Caco-2 (cell line): ENCODE data around the gene PCBP2. TPM values are rescaled to one million over a fixed set of nuclear protein-coding genes. Genes with fewer than 3 reads are reported as not detected.

ENCODE experiments used
- BruUV-seq: library from RNA; stranded (reverse); fragments of 400-500 nt; replicated peaks from 2 replicates; lab custom pipeline; 2021; lab: Mats Ljungman, UMichigan
- CTCF ChIA-PET: fragments of 300-600 bp; sonication (Branson Sonifier 250); formaldehyde crosslinking; loops from one replicate; lab custom pipeline; 2022; ENCODE audit warnings: antibody characterized with exemption; lab: Charles Lee
- POLR2A ChIA-PET: fragments of 300-600 bp; sonication (Branson Sonifier 250); formaldehyde crosslinking; loops from one replicate; lab custom pipeline; 2022; ENCODE audit warnings: antibody characterized with exemption; lab: Charles Lee
- DNase-seq, 2 experiments: peaks; one replicate each; pipeline versions ENCODE4 v3.0.0 to v3.0.0-alpha.2; 2020 to 2022
- H3K27me3 ChIP-seq: replicated peaks from 2 replicates; pipeline ENCODE4 v1.6.0; 2011; ENCODE audit warnings: low read length; ENCODE audit not compliant: control insufficient read depth, insufficient read depth
- H3K36me3 ChIP-seq: 2 replicates; pipeline ENCODE4 v1.5.1; 2011; ENCODE audit warnings: low read length; ENCODE audit not compliant: control insufficient read depth, insufficient read depth
- H3K4me1 ChIP-seq: fragments of 250-450 bp; sonication (Bioruptor Pico); 2 replicates; pipeline ENCODE4 v1.5.1; 2020; ENCODE audit warnings: mild to moderate bottlenecking
- H3K4me3 ChIP-seq: 2 replicates; pipeline ENCODE4 v1.5.1; 2011; ENCODE audit warnings: low read depth, mild to moderate bottlenecking, control low read depth, low read length
- H3K9me3 ChIP-seq: fragments of 250-450 bp; sonication (Bioruptor Pico); 2 replicates; pipeline ENCODE4 v1.5.1; 2020; ENCODE audit warnings: mild to moderate bottlenecking, moderate library complexity
- H3K27ac Mint-ChIP-seq: one replicate; pipeline ENCODE4 v1.8.0; 2022; ENCODE audit warnings: mixed read lengths; ENCODE audit not compliant: unreplicated experiment
- H3K27me3 Mint-ChIP-seq: one replicate; pipeline ENCODE4 v1.8.0; 2022; ENCODE audit warnings: mixed read lengths; ENCODE audit not compliant: insufficient read depth, unreplicated experiment
- H3K36me3 Mint-ChIP-seq: one replicate; pipeline ENCODE4 v1.8.0; 2022; ENCODE audit warnings: mild to moderate bottlenecking, mixed read lengths; ENCODE audit not compliant: insufficient read depth, unreplicated experiment
- H3K4me1 Mint-ChIP-seq: one replicate; pipeline ENCODE4 v1.8.0; 2022; ENCODE audit warnings: low read depth, mixed read lengths; ENCODE audit not compliant: unreplicated experiment
- H3K4me3 Mint-ChIP-seq: one replicate; pipeline ENCODE4 v1.8.0; 2022; ENCODE audit warnings: mild to moderate bottlenecking, moderate library complexity, mixed read lengths; ENCODE audit not compliant: unreplicated experiment
- H3K9me3 Mint-ChIP-seq: one replicate; pipeline ENCODE4 v1.8.0; 2022; ENCODE audit warnings: mixed read lengths; ENCODE audit not compliant: unreplicated experiment
- CTCF ChIP-seq, 2 experiments: fragments of 200-600 bp in 1 of 2; IDR thresholded peaks; 1 replicate in 1 of 2; 2 replicates in 1 of 2; pipeline versions ENCODE4 v1.5.1 to v1.8.0; 2011 to 2022; ENCODE audit warnings: antibody characterized with exemption in 1 of 2, control low read depth in 1 of 2, inconsistent platforms in 1 of 2, low read depth in 1 of 2, low read length in 1 of 2, mild to moderate bottlenecking in 1 of 2, moderate library complexity in 1 of 2; ENCODE audit not compliant: insufficient read depth in 1 of 2, severe bottlenecking in 1 of 2, unreplicated experiment in 1 of 2
- intact Hi-C: fragments of 100-400 bp; cut with micrococcal nuclease; formaldehyde crosslinking; loops from one replicate; pipeline ENCODE4 v1.10.0; 2022; ENCODE audit not compliant: unreplicated experiment
- total RNA-seq: library from RNA; stranded (reverse); gene quantifications from 2 replicates; pipeline ENCODE4 v1.2.3, GENCODE V29; 2022

PCBP2 gene
- total RNA-seq, 1 experiment from 2014 or later: 1,143 TPM

- Mint-ChIP-seq H3K36me3 (peaks cover 5% of the 10 kb centered on the region), H3K27ac (no peak within 1 kb of the TSS), H3K9me3 (no peaks in the 10 kb centered on the region), H3K4me1 (peaks cover 34% of the 10 kb centered on the region), H3K4me3 (no peak within 1 kb of the TSS), H3K27me3 (no peaks in the 10 kb centered on the region)
- no peaks in the 10 kb centered on the region for H3K36me3 ChIP-seq
- BruUV-seq: no TSS peak
- no peaks in the 10 kb centered on the region for H3K27me3 ChIP-seq
- no peak within 1 kb of the TSS for H3K4me3 ChIP-seq
- H3K4me1 ChIP-seq: peaks cover 15% of the 10 kb centered on the region
- intact Hi-C loops: no loop called here
- CTCF ChIA-PET: interaction anchor here (0.6 to 3.7 kb wide), 2 partner anchors 72 to 78 kb away, joined by 4 to 94 read pairs; no protein-coding TSS in a partner anchor
- H3K9me3 ChIP-seq: no peaks in the 10 kb centered on the region
- POLR2A ChIA-PET: no interaction called here
- DNase-seq: no peak
- TF ChIP-seq CTCF (IDR thresholded peaks at IDR 0.05; ENCODE audit: insufficient read depth in 1 of 2, low read depth in 1 of 2, low read length in 1 of 2, severe bottlenecking in 1 of 2, unreplicated experiment in 1 of 2): no peak
Observed at GRCh38 chr12:53423597-53423996, 28.3 kb upstream of the PCBP2 start, which contains the start of gene AMHR2. TSS of gene AMHR2 (plus strand) at chr12:53423855. CDS start at chr12:53423935, 80 bp downstream.

GRCh38 chr12:53424626-53425514 is 27.0 kb upstream of the PCBP2 start:
- Mint-ChIP-seq H3K27ac (no peak overlapping the region), H3K4me3 (no peak overlapping the region), H3K4me1 (peaks cover 24% of the 10 kb centered on the region), H3K27me3 (no peaks in the 10 kb centered on the region), H3K36me3 (peaks cover 5% of the 10 kb centered on the region), H3K9me3 (no peaks in the 10 kb centered on the region)
- Histone ChIP-seq H3K4me3 (no peak overlapping the region), H3K36me3 (no peaks in the 10 kb centered on the region), H3K4me1 (peaks cover 15% of the 10 kb centered on the region), H3K27me3 (no peaks in the 10 kb centered on the region), H3K9me3 (no peaks in the 10 kb centered on the region)
- no TSS peak for BruUV-seq
- CTCF ChIA-PET: interaction anchor here (0.6 to 2.0 kb wide), 5 partner anchors 10 to 103 kb away, joined by 3 to 7 read pairs (median 3); partner anchors contain the start of gene AAAS
- POLR2A ChIA-PET: interaction anchor here (0.6 to 1.1 kb wide), 2 partner anchors 35 to 47 kb away, joined by 3 to 4 read pairs; no protein-coding TSS in a partner anchor
- DNase-seq: no peak
- TF ChIP-seq CTCF (IDR thresholded peaks at IDR 0.05; ENCODE audit: insufficient read depth in 1 of 2, low read depth in 1 of 2, low read length in 1 of 2, severe bottlenecking in 1 of 2, unreplicated experiment in 1 of 2): no peak
- intact Hi-C loops: no loop called here

GRCh38 chr12:53425515-53426150 is 26.3 kb upstream of the PCBP2 start:
- no TSS peak for BruUV-seq
- H3K4me1 Mint-ChIP-seq: peaks cover 22% of the 10 kb centered on the region
- POLR2A ChIA-PET: interaction anchor here (1.1 kb wide), 1 partner anchor 46 kb away, joined by 4 read pairs; no protein-coding TSS in a partner anchor
- intact Hi-C loops: no loop called here
- CTCF ChIA-PET: interaction anchor here (0.6 to 2.0 kb wide), 4 partner anchors 27 to 104 kb away, joined by 3 to 7 read pairs (median 3); partner anchors contain the start of gene AAAS
- no peaks in the 10 kb centered on the region for H3K27me3 ChIP-seq
- no peak overlapping the region for H3K4me3 Mint-ChIP-seq
- no peak for TF ChIP-seq CTCF (IDR thresholded peaks at IDR 0.05; ENCODE audit: insufficient read depth in 1 of 2, low read depth in 1 of 2, low read length in 1 of 2, severe bottlenecking in 1 of 2, unreplicated experiment in 1 of 2)
- no peak overlapping the region for H3K27ac Mint-ChIP-seq
- H3K27me3 Mint-ChIP-seq: no peaks in the 10 kb centered on the region
- H3K9me3 Mint-ChIP-seq: no peaks in the 10 kb centered on the region
- no peak for DNase-seq
- peaks cover 6% of the 10 kb centered on the region for H3K36me3 Mint-ChIP-seq
- peaks cover 11% of the 10 kb centered on the region for H3K4me1 ChIP-seq
- no peaks in the 10 kb centered on the region for H3K9me3 ChIP-seq
- no peaks in the 10 kb centered on the region for H3K36me3 ChIP-seq
- no peak overlapping the region for H3K4me3 ChIP-seq
